Esophagus mucosa (tissue), 1 donor: ENCODE measurements around the gene MRM3. TPM values are rescaled to one million over a fixed set of nuclear protein-coding genes. Genes with fewer than 3 reads are reported as not detected.
"Not testable (repeated sequence)": the region's sequence is repeated elsewhere in the genome, so short reads cannot be mapped to it uniquely, and the experiment has no call there.

ENCODE experiments used
- ATAC-seq: fragments of 200-7000 bp; cut with Tn5 transposase; one replicate; pipeline ENCODE4 v1.9.1; 2020
- total RNA-seq: library from RNA; stranded (reverse); gene quantifications from one replicate; pipeline ENCODE4 v1.2.4, GENCODE V29; 2023
- donor health status: DM: yes; HTN: yes; CAD: no.

MRM3 gene
- total RNA-seq, 1 donor from 2014 or later = 12.6 TPM

DNA sequence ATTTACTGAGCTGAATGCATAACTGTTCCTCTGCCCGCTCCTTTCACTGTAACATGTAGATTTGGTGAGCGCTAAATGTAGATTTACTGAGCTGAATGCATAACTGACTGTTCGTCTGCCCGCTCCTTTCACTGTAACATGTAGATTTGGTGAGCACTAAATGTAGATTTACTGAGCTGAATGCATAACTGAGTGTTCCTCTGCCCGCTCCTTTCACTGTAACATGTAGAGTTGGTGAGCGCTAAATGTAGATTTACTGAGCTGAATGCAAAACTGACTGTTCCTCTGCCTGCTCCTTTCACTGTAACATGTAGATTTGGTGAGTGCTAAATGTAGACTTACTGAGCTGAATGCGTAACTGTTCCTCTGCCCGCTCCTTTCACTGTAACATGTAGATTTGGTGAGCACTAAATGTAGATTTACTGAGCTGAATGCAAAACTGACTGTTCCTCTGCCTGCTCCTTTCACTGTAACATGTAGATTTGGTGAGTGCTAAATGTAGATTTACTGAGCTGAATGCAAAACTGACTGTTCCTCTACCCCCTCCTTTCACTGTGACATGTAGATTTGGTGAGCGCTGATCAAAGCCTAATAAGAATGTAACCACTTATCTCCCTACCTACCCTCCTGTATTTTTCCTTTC lies 26.7 kb upstream of the MRM3 start:
- ATAC-seq = not testable (repeated sequence)

DNA sequence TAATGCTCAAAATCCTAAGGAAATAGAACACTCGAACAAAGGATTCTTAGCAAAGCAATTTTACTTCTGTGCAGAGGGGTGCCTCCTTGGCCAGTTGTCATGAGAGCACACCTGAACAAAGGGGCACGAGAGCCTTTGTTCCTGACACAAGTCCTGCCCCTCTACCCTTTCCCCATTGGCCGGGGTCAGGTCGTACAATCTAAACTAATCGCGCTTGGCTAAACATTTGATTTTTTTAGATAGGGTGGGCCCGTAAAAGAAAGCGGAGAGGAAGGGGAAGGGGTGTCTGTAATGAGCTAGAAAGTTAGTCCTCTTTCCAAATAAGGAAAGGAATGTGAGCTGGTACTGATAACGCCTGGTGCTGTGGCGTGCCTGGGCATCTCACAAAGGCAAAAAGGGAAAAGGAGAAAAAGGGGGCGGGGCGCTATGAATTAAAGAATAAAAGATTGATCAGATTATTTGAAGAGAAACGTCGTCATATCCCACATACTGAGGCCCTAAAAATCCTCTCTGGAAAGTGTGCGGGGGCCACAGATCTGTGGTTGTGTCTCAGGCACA lies 26.1 kb upstream of the MRM3 start:
- not testable (repeated sequence) for ATAC-seq

DNA sequence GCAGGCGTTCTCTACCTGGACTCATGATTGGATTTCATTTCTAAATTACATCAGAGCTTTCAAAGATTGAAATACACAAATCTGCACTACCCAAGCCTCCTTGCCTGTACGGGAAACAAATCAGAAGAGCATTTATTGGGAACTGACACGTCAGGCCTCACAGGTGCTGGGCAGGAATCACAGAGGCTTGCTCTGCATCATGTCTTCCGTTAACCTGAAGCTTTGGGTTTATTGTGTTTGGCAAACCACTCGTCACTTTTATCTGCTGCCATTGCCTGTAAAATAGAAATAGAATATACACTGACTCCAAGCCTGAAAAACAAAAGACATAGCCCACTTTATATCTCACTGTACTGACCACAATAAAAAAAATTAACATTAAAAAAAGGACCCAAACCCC lies 22.2 kb upstream of the MRM3 start:
- no peak for ATAC-seq

DNA sequence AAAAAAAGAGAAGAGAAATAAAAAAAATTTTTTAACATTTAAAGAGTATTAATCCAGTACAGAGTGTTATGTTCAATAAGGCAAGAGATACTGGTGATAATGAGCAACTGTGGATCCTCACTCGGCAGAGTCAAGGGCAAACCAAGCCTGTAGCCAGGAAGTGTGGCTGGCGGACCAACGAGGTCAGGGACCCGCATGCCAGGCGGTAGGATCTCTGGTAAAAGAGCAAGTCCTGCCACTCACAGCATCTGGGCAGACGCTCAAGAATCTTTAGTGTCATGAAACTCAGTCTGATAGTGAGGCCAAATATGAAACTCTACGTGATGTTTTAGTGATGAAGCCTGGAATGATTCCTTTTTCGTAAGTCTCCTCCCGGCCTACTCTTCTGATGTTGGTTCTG lies 21.8 kb upstream of the MRM3 start:
- no peak for ATAC-seq

DNA sequence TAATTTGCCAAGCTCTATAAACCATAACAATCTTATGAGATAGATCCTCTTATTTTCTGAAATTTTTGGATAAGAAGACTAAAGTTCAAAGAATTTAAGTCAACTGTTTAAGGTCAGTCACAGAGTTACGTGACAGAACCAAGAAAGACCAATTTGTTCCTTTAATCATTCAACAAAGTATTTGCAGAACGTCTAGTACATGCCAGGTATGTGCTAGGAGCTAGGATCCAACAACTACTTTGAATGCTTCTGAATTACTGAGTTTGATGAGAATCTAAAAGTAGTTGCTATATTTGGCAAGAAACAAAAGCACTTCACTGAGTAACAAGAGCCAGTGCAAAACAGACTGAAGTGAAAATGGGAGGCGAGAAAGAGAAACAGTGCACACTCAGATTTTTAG lies 15.1 kb upstream of the MRM3 start:
- no peak for ATAC-seq

DNA sequence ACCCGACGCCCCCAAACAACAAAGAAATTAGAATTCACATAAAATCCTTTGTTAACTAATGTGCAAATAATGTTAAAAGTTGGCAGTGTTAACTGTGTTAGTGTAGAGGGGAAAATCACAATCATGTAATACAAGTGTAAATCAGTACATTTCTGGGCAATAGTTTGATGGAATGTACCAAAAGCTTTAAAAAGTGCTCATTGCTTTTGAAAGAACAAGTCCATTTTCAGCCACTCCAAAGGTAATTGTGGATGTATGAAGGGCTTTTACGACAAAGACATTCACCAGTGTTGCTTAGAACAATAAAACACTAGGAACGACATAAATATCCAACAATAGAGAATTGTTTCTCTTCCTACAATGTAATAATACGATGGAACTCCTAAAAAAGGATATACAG lies 9.1 kb upstream of the MRM3 start:
- ATAC-seq = no peak

DNA sequence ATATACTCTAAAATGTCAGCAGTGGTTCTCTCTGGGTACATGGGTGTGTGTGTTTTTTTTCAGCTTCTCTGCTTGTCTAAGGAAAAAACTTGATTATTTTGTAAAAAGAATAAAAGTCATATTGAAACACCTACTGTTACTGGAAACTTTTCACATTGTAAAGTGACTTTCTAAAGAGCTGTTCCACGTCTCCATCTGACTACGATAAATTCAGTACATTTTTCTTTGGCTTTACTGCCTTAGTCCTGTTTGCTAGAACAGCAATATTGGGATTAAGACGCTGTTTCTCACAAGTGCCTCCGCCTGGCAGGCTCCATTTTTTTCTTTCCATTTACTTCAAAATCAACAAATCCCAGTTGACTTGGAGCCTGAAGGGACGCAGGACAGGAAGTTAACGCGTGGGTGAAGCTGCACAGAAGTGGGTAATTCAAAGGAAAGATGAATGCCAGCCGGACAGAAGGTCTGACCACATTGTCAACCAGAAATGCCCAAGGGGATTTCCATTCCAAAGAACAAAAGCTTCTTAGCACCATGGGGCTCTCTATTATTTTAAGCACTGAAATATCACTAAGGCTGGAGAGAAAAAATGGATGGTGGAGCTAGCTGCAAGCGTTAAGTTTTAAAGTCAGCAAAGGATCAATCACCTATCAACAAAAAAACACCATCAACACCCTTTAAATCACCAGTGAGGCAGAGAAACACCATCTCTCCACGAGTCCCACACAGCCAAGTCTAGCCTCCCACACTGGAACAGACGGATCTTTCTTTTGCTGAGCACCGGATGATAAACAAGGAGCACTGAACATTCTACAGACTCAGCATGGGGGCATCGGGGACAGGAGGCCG lies 8.5 kb upstream of the MRM3 start:
- no peak for ATAC-seq

DNA sequence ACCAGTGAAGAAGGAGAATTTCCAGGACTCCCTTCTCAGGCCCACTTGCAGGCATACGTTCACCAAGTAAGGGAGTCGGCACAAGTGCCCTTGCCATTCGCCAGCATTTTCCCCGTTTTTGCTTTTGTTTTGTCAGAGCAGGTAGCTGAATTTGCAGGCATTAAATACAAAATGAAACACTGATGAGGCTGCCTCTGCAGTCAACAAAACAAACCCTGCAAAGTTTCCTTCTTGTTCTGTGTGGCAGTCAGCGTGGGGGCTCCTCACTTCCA lies 7.9 kb upstream of the MRM3 start:
- ATAC-seq = no peak

DNA sequence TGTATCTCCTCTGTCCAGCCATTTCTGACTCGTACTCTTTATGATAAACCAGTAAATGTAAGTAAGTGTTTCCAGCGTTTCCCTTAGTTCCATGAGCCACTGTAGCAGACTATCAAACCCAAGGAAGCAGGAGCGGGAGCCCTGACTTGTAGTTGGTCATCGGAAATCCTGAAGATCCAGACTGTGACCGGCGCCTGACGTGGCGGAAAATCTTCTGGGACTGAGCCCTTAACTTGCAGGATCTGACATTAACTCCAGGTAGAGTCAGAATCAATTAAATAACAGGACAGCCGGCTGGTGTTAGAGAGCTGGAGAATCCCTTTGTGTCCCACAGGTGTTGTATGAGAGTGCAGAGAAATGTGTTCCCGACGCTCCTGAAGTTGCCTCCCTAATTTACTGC lies 4.1 kb upstream of the MRM3 start:
- no peak for ATAC-seq

DNA sequence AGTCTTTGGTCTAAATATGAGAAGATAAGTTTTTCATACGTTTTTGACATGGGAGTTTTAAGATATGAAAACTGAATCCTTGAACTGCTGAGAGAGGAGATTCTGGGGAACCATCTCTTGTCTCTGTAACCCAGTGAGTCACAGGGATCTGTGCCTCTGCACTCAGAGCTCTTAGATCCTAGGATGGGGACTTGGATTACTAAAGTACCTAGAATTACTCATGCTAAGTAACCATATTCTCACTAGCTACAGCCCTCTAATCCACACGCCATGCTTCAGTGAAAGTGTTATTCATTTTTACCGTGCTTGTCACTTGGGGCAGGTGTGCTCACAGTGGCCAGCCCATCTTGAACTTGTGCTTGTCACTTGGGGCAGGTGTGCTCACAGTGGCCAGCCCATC lies 2.0 kb downstream of the MRM3 start:
- ATAC-seq = peak; percentile 73

DNA sequence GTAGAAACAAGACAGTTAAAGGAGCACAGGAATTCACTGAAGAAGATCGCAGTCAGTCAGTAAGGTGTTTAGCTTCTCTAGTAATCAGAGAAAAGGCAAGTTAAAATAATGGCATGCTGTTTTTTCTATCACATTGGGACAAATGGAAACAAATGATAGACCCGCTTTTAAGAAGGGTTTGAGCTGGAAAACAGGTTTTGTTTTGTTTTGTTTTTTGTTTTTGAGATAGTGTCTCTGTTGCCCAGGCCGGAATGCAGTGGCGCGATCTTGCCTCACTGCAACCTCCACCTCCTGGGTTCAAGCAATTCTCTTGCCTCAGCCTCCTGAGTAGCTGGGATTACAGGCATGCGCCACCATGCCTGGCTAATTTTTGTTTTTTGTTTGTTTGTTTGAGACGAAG lies 3.7 kb downstream of the MRM3 start:
- not testable (repeated sequence) for ATAC-seq

DNA sequence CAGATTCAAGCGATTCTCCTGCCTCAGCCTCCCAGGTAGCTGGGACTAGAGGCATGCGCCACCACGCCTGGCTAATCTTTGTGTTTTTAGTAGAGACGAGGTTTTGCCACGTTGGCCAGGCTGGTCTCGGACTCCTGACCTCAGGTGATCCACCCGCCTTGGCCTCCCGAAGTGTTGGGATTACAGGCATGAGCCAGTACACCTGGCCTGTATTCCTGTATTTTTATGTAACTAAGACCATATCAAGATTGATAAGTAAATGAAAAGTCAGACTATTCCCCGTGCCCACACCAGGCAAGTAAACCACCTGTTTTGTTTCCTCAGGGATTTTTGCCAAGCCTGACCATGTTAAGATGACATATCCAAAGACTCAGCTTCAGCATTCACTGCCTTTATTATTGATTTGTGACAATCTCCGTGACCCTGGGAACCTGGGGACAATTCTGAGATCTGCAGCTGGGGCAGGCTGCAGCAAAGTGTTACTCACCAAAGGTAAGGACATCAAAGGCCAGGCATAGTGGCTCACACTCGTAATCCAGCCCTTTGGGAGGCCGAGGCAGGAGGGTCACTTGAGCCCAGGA lies 5.6 kb downstream of the MRM3 start:
- no peak for ATAC-seq

DNA sequence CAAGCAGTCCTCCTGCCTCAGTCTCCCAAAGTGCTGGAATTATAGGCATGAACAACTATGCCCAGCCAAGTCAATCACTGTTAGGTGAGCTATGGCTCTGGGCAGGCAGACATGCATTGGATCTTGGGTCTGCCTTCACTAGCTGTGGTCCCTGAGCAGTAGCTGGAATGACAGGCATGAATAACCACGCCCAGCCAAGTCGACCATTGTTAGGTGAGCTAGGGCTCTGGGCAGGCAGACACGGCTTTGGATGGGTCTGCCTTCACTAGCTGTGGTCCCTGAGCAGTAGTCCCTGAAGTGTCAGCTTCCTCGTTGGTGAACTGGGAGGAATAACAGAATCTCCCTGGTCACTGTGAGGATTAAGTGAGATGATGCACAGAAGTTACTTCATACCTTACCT lies 6.4 kb downstream of the MRM3 start:
- ATAC-seq = no peak

DNA sequence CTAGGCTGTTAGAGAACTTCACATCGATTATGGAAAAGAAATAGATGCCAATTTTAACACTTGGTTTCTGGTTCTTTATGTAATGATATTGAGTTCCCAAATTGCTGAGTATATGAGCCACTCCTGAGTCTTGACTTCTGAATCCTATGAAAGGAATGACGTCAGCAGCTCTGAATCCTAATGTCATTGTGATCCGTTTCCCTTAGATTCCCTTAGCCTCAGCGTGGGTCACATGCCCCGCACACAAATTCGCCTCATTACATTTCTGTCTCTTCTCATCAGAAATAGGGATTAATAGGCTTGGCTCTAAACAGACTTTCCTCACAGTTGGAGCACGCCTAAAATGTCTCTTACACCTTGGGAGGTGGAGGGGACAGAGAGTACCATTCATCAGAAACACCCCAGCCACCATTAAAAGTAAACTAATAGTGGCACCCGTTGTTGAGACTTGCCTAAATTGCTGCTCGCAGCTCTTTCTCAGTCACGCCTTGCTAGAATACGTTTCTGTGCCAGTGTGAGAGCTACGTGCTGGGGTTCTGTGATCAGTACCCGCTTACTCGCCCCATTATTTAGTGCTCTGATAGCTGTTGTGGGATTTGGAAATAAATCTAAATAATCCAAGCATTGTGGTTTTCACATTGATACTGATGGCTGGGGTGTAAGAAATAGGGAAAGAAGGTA lies 7.1 kb downstream of the MRM3 start:
- peak; percentile 18 for ATAC-seq

DNA sequence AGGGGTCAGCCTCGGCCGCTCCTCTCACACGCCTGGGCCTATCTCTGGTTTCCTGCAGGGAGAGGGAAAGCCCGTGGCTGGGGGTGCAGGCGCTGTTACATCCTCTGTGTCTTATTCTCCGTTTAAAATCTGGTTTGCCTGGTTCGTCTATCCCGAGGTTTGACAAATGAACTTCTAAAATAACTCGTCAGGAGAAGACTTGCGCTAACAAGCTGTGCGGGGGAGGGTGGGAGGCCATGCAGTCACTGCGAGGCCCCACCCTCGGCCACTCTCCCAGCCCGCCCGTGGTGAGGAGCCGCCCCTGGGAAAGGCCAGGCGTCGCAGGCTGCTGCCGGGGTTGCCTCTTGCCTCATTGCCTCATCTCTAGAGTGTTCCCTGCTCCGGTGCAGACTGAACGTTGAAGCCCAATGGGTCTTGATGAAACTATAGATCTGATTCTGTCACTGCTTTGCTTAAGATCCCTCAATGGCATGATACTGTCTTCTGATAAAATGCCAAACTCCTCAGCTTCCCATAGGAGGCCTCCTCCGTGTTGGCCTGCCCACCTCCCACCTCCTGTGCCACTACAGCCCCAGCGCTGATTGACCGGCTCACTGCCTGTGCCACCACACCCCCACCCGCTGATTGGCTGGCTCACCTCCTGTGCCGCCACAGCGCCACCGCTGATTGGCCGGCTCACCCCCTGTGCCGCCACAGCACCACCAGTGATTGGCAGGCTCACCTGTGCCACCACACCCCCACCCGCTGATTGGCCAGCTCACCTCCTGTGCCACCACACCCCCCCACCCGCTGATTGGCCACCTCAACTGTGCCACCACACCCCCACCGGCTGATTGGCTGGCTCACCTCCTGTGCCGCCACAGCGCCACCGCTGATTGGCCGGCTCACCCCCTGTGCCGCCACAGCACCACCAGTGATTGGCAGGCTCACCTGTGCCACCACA lies 8.0 kb downstream of the MRM3 start:
- peak; percentile 88 for ATAC-seq

DNA sequence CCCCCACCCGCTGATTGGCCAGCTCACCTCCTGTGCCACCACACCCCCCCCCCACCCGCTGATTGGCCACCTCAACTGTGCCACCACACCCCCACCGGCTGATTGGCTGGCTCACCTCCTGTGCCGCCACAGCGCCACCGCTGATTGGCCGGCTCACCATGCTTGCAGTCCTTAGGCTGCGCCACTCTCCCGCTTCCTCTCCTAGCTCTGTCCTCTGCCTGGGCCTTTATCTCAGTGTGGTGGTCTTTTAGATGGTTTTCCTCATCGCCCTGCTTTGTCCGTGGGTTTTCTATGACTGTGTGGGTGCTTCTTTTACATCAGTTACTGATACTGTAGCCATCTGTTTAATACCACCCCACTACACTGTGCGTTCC lies 8.7 kb downstream of the MRM3 start:
- ATAC-seq = peak; percentile 0

DNA sequence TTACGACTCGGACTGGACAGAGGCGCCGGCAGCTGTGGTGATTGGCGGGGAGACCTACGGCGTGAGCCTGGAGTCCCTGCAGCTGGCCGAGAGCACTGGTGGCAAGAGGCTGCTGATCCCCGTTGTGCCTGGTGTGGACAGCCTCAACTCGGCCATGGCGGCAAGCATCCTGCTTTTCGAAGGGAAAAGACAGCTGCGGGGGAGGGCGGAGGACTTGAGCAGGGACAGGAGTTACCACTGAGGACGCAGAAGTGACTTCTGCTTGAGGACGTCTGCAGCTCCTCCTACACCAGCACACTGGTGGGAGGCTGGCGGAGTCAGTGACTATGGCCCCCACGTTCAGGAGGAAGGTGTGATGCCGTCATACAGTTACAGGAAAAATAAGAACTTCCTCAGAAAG lies 9.7 kb downstream of the MRM3 start:
- ATAC-seq = no peak

DNA sequence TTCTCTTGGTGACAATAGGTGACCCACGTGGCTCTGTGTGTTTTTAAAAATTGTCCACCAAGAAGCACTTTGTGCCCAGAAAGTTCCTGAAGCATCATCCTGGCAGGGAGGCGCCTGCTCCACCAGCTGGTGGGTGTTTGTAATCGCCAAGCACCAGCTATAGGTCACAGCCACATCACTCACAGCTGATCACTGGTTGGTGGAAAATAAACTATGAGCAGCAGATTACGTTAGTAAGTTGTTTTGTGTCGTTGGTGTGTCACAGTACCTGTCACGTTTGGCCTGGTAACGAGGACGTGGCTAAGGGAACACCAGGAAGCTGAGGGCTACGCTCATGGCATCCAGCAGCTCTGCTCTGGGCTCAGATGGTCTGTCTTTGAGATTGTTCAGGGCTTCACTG lies 10.1 kb downstream of the MRM3 start:
- ATAC-seq = peak; percentile 27

DNA sequence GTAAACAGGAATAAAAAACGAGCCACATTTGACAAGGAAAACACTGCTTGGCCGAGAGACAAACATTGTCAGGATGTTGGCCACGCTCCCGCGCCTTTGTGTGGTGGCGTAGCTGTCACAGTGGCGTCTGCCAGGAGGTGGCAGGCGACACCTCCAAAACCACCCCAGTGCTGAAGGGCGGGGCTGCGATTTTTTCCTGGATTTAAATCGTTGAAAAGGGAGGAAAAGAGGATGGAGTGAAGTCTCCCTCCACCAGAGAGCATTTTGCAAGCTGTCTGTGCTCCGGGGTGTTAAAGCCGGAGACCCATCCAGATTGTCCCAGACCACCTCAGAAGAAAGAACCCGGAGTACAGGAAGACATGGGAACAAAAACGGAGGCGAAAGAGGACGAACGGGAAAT lies 12.7 kb downstream of the MRM3 start:
- peak; percentile 24 for ATAC-seq

DNA sequence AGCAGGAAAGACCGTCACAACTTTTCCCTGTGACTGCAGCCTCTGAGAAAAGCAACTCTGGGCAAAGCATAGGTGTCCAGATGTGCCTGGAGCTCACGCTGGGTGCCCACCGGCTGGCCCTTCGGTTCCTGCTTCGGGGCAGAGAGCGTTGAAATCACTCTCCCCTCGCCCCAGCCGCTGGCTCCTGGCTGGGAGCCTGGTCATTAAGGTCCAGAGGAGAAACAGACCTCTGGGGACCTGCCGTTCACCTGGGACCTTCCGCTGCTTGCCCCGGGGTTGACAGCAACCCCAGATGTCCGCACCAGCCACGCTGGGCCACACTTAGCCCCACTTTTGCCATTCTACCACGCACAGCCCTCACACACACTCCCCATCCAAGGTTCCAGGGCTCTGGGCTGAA lies 13.1 kb downstream of the MRM3 start:
- ATAC-seq = no peak

DNA sequence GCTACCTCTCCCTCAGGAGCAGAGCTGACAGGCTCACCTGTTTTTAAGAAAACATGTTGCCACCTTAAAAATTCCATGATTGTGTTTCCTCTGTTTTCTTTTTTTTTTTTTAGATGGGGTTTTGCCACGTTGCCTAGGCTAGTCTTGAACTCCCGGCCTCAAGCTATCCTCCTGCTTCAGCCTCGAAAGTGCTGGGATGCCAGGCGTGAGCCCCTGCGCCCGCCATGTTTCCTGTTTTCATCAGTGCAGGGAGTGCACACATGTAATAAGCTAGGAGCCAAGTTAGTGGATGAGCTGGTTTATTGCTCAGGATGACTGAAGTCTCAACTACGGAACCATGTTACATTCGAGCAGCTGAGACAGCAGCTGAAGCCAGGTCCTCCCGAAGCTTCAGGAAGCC lies 13.6 kb downstream of the MRM3 start:
- ATAC-seq = no peak

DNA sequence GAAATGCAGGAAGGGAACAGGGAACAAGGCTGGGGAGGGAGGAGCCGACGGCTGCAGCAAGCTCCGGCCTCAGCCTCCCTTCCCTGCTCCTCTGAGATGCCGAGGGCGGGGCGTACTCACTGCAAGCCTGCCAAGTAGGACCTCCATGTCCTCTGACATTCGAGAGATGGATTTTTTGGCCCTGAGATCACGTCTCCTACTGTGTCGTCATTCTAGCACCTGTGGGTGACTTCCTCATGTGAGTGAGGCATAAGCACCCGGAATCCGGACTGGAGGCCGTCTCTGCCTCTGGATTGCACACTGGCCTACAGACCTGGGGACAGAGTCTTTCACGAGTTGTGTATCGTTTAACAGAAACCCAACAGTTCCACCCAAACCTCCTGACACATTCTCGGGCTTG lies 14.5 kb downstream of the MRM3 start:
- no peak for ATAC-seq
